Activated naive CD8-positive, alpha-beta T cell treated with anti-CD3 and anti-CD28 coated beads, Interleukin-2, amount 10 ng/mL, durations not matched to agents 7 days and 5 days (primary cell): Measurements from ENCODE around the gene FTSJ3. TPM values are rescaled to one million over a fixed set of nuclear protein-coding genes. Genes with fewer than 3 reads are reported as not detected.
"Not testable (repeated sequence)": the region's sequence is repeated elsewhere in the genome, so short reads cannot be mapped to it uniquely, and the experiment has no call there.

Experiments used
- ATAC-seq: fragments of 150-1000 bp; cut with Tn5 transposase; one replicate; pipeline ENCODE4 v1.10.0; 2021; ENCODE audit warnings: low read depth, moderate library complexity
- POLR2A ChIA-PET: fragments of 350-600 bp; sonication (Branson Sonifier 250); formaldehyde crosslinking; loops from one replicate; lab custom pipeline; 2021; ENCODE audit warnings: antibody characterized with exemption; lab: Charles Lee
- DNase-seq: peaks from one replicate; pipeline ENCODE4 v3.0.0; 2021
- H3K27ac Mint-ChIP-seq: one replicate; pipeline ENCODE4 v1.8.0; 2022; ENCODE audit warnings: mild to moderate bottlenecking, mixed read lengths
- H3K27me3 Mint-ChIP-seq: one replicate; pipeline ENCODE4 v1.8.0; 2022; ENCODE audit warnings: mild to moderate bottlenecking, moderate library complexity, mixed read lengths
- H3K36me3 Mint-ChIP-seq: one replicate; pipeline ENCODE4 v1.8.0; 2021; ENCODE audit warnings: mild to moderate bottlenecking, mixed read lengths
- H3K4me1 Mint-ChIP-seq: one replicate; pipeline ENCODE4 v1.8.0; 2021; ENCODE audit warnings: mixed read lengths
- H3K4me3 Mint-ChIP-seq: one replicate; pipeline ENCODE4 v1.8.0; 2022; ENCODE audit warnings: mild to moderate bottlenecking, moderate library complexity, mixed read lengths
- H3K9me3 Mint-ChIP-seq: one replicate; pipeline ENCODE4 v1.8.0; 2021; ENCODE audit warnings: mixed read lengths
- total RNA-seq, 2 experiments: library from RNA; stranded (reverse); gene quantifications; one replicate each; pipeline ENCODE4 v1.2.3, GENCODE V29; 2021

FTSJ3 gene
- total RNA-seq, 2 experiments from 2014 or later, result 56.7 to 58.6 TPM

GRCh38 chr17:63819131-63819530 is 8.3 kb downstream of the FTSJ3 start:
- peak overlapping the region; percentile 20 for H3K27ac Mint-ChIP-seq
- H3K4me3 Mint-ChIP-seq, result no peak overlapping the region
- no peak for DNase-seq
- no peak for ATAC-seq
- no peaks in the 10 kb centered on the region for H3K27me3 Mint-ChIP-seq
- H3K9me3 Mint-ChIP-seq, result no peaks in the 10 kb centered on the region
- H3K4me1 Mint-ChIP-seq, result peaks cover 15% of the 10 kb centered on the region
- H3K36me3 Mint-ChIP-seq, result peaks cover 35% of the 10 kb centered on the region
- POLR2A ChIA-PET, result interaction anchor here (1.0 kb wide), 1 partner anchor 119 kb away, joined by 3 read pairs; the partner anchor contains the start of gene LIMD2

DNA sequence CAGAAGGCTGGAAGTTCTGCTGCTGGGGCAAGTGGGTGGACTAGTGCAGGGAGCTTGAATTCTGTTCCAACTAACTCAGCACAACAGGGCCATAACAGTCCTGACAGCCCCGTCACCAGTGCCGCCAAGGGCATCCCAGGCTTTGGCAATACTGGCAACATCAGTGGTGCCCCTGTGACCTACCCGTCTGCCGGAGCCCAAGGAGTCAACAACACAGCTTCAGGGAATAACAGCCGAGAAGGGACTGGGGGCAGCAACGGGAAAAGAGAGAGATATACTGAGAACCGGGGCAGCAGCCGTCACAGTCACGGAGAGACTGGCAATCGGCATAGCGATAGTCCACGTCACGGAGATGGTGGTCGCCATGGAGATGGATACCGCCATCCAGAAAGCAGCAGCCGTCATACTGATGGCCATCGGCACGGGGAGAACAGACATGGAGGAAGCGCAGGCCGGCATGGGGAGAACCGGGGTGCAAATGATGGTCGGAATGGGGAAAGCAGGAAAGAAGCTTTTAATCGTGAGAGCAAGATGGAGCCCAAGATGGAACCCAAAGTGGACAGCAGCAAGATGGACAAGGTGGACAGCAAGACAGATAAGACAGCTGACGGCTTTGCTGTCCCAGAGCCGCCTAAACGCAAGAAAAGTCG is 9.6 kb downstream of the FTSJ3 start:
- Mint-ChIP-seq H3K27ac (peak overlapping the region; percentile 27), H3K36me3 (peaks cover 33% of the 10 kb centered on the region), H3K4me3 (no peak overlapping the region), H3K27me3 (no peaks in the 10 kb centered on the region), H3K9me3 (no peaks in the 10 kb centered on the region), H3K4me1 (peaks cover 14% of the 10 kb centered on the region)
- POLR2A ChIA-PET, result interaction anchor here (0.9 to 1.2 kb wide), 3 partner anchors 45 to 120 kb away, joined by 3 to 5 read pairs (median 3); partner anchors contain the start of gene LIMD2
- no peak for ATAC-seq
- no peak for DNase-seq

DNA sequence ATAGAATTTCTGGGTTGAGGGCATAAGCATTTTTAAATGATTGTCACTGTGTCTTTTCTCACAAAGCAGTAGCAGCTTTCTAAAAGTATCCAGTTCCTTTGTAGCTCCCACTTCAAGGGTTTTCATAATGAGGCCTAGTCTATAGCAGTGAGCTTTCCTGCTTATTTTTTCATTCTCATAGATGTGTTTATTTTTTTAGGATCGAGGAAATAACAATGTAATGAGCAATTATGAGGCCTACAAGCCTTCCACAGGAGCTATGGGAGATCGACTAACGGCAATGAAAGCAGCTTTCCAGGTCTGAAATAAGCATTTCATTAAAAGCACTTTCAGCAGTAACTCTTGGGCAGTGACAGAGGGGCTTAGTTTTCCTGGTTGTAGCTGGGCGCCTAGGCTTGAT is 10.8 kb downstream of the FTSJ3 start:
- Mint-ChIP-seq H3K27ac (no peak overlapping the region), H3K36me3 (peaks cover 33% of the 10 kb centered on the region)

GRCh38 chr17:63816123-63816522 is 11.3 kb downstream of the FTSJ3 start:
- H3K27ac Mint-ChIP-seq, result no peak overlapping the region
- no peak for DNase-seq
- POLR2A ChIA-PET, result no interaction called here

More for the DNA sequence above, 10.8 kb downstream of the FTSJ3 start:
- ATAC-seq (no peak), DNase-seq (no peak)
- H3K9me3 Mint-ChIP-seq, result no peaks in the 10 kb centered on the region
- no peaks in the 10 kb centered on the region for H3K27me3 Mint-ChIP-seq
- POLR2A ChIA-PET, result no interaction called here
- H3K4me3 Mint-ChIP-seq, result no peak overlapping the region
- H3K4me1 Mint-ChIP-seq, result peaks cover 8% of the 10 kb centered on the region

GRCh38 chr17:63809970-63810369 is 17.5 kb downstream of the FTSJ3 start:
- Mint-ChIP-seq H3K36me3 (peaks cover 44% of the 10 kb centered on the region), H3K27ac (peak overlapping the region; percentile 25), H3K4me3 (no peak overlapping the region), H3K4me1 (peaks cover 4% of the 10 kb centered on the region), H3K9me3 (no peaks in the 10 kb centered on the region), H3K27me3 (no peaks in the 10 kb centered on the region)
- ATAC-seq (no peak), DNase-seq (no peak)
- POLR2A ChIA-PET, result interaction anchor here (0.7 to 2.2 kb wide), 3 partner anchors 37 to 247 kb away, joined by 3 to 6 read pairs (median 4); partner anchors contain the start of genes CCDC47 and DDX42

More at GRCh38 chr17:63816123-63816522, 11.3 kb downstream of the FTSJ3 start:
- Mint-ChIP-seq H3K4me1 (peaks cover 7% of the 10 kb centered on the region), H3K36me3 (peaks cover 35% of the 10 kb centered on the region), H3K4me3 (no peak overlapping the region), H3K27me3 (no peaks in the 10 kb centered on the region), H3K9me3 (no peaks in the 10 kb centered on the region)
- no peak for ATAC-seq

DNA sequence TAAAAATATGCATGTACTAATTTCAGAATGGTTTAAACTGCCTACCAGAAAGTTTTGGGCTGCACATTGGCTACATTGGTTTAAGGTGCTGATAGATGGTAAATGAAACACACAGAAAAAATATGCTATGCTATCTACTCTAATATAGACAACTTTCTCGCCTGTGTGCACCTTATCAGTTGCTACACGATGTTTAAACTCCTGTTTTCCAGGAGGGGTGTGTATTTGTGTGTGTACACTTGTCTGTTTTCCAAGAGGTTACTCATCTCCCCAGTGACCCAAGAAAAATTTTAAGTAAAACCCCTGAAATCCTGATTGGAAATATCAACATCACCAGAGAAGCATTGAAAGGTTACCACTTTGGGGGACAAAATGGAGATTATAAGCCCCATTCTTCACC is 21.9 kb downstream of the FTSJ3 start:
- Mint-ChIP-seq H3K27me3 (no peaks in the 10 kb centered on the region), H3K4me3 (no peak overlapping the region), H3K9me3 (no peaks in the 10 kb centered on the region), H3K27ac (no peak overlapping the region), H3K4me1 (peaks cover 5% of the 10 kb centered on the region), H3K36me3 (peaks cover 38% of the 10 kb centered on the region)
- POLR2A ChIA-PET, result no interaction called here
- DNase-seq, result no peak
- ATAC-seq, result no peak

GRCh38 chr17:63804328-63804727 is 23.1 kb downstream of the FTSJ3 start:
- ATAC-seq (no peak), DNase-seq (no peak)
- POLR2A ChIA-PET, result interaction anchor here (0.9 kb wide), 1 partner anchor 182 kb away, joined by 3 read pairs; the partner anchor contains the start of gene MAP3K3
- Mint-ChIP-seq H3K4me3 (no peak overlapping the region), H3K36me3 (peaks cover 37% of the 10 kb centered on the region), H3K27ac (no peak overlapping the region), H3K4me1 (peaks cover 5% of the 10 kb centered on the region), H3K27me3 (no peaks in the 10 kb centered on the region), H3K9me3 (no peaks in the 10 kb centered on the region)

DNA sequence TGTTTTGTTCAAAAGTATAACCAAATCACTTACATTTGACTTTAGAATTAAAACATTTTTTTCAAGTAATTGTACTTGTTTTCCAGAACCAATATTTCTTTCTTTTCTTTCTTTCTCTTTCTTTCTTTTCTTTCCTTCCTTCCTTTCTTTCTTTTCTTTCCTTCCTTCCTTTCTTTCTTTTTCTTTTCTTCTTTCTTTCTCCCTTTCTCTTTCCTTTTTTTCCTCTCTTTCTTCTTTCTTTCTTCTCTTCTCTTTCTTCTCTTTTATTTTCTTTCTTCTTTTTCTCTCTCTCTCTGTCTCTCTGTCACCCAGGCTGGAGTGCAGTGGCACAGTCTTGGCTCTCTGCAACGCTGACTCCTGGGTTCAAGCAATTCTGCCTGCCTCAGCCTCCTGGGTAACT is 26.7 kb downstream of the FTSJ3 start:
- POLR2A ChIA-PET, result interaction anchor here (0.6 to 0.7 kb wide), 2 partner anchors 104 to 116 kb away, joined by 3 read pairs; no protein-coding TSS in a partner anchor
- Mint-ChIP-seq H3K36me3 (peaks cover 29% of the 10 kb centered on the region), H3K27me3 (no peaks in the 10 kb centered on the region), H3K9me3 (no peaks in the 10 kb centered on the region), H3K4me1 (peaks cover 4% of the 10 kb centered on the region), H3K27ac (no peak overlapping the region), H3K4me3 (no peak overlapping the region)
- no peak for DNase-seq
- no peak for ATAC-seq

- H3K9me3 Mint-ChIP-seq, result no peaks in the 10 kb centered on the region
- no peak overlapping the region for H3K4me3 Mint-ChIP-seq
- H3K4me1 Mint-ChIP-seq, result peaks cover 8% of the 10 kb centered on the region
- POLR2A ChIA-PET, result interaction anchor here (0.8 kb wide), 1 partner anchor 25 kb away, joined by 3 read pairs; the partner anchor contains the start of genes CCDC47 and DDX42
- ATAC-seq (no peak), DNase-seq (no peak)
- H3K27ac Mint-ChIP-seq, result no peak overlapping the region
- H3K36me3 Mint-ChIP-seq, result peaks cover 36% of the 10 kb centered on the region
- H3K27me3 Mint-ChIP-seq, result no peaks in the 10 kb centered on the region
Observed at GRCh38 chr17:63798572-63799106, 28.8 kb downstream of the FTSJ3 start.

GRCh38 chr17:63796375-63796774 is 31.1 kb downstream of the FTSJ3 start:
- DNase-seq, H3K9me3 Mint-ChIP-seq, H3K4me1 Mint-ChIP-seq, POLR2A ChIA-PET, H3K27ac Mint-ChIP-seq, H3K27me3 Mint-ChIP-seq, ATAC-seq, H3K4me3 Mint-ChIP-seq: not testable (repeated sequence)
- peaks cover 35% of the 10 kb centered on the region for H3K36me3 Mint-ChIP-seq

- Mint-ChIP-seq H3K27me3 (no peaks in the 10 kb centered on the region), H3K9me3 (no peaks in the 10 kb centered on the region), H3K4me3 (no peak overlapping the region), H3K36me3 (peaks cover 28% of the 10 kb centered on the region), H3K27ac (no peak overlapping the region), H3K4me1 (peaks cover 5% of the 10 kb centered on the region)
- ATAC-seq (no peak), DNase-seq (no peak)
- POLR2A ChIA-PET, result interaction anchor here (0.6 to 1.1 kb wide), 3 partner anchors 50 to 113 kb away, joined by 3 to 6 read pairs (median 4); no protein-coding TSS in a partner anchor
Observed at GRCh38 chr17:63792055-63792729, 35.3 kb downstream of the FTSJ3 start.

DNA sequence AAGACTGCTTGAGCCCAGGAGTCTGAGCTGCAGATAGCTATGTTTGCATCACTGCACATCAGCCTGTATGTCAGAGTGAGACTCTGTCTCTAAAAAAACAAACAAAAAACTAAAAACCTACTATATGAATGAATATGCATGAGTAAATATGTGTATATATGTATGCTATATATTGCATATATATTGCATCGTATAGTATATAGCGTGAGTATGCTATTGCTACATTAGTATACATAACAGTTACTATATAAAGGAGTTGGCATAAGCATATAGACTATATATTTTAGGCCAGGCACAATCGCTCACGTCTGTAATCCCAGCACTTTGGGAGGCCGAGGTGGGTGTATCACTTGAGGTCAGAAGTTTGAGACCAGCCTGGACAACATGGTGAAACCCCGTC is 37.4 kb downstream of the FTSJ3 start:
- no peaks in the 10 kb centered on the region for H3K9me3 Mint-ChIP-seq
- no peak overlapping the region for H3K4me3 Mint-ChIP-seq
- ATAC-seq, result no peak
- H3K27ac Mint-ChIP-seq, result no peak overlapping the region
- H3K4me1 Mint-ChIP-seq, result peaks cover 6% of the 10 kb centered on the region
- H3K27me3 Mint-ChIP-seq, result no peaks in the 10 kb centered on the region
- POLR2A ChIA-PET, result no interaction called here
- no peak for DNase-seq
- peaks cover 26% of the 10 kb centered on the region for H3K36me3 Mint-ChIP-seq

DNA sequence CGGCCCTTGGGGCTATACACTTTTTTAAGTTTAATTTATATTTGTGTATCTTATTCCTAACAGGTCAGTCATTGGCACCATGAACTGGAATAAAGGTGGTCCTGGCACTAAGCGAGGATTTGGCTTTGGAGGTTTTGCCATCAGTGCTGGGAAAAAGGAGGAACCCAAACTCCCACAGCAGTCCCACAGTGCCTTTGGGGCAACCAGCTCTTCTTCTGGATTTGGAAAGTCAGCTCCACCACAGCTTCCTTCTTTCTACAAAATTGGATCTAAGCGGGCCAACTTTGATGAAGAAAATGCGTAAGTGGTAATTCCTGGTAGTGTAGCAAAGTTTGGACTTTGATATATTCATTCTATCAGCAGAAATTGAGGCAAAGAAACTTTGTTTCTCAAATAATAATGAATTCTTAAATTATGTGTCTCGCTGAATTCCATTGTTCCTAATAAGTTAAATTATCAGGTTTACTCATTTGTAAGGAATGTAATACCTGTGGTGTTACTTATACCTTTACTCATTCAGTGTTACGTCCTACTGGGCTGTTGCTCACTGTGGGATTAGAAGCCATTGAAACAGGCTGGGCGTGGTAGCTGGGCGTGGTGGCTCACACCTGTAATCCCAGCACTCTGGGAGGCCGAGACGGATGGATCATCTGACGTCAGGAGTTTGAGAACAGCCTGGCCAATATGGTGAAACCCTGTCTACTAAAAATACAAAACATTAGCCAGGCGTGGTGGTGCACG is 40.3 kb downstream of the FTSJ3 start:
- no peak for ATAC-seq
- H3K36me3 Mint-ChIP-seq, result peaks cover 18% of the 10 kb centered on the region
- no peaks in the 10 kb centered on the region for H3K27me3 Mint-ChIP-seq
- H3K27ac Mint-ChIP-seq, result no peak overlapping the region
- DNase-seq, result no peak
- peaks cover 17% of the 10 kb centered on the region for H3K4me1 Mint-ChIP-seq
- H3K4me3 Mint-ChIP-seq, result no peak overlapping the region
- POLR2A ChIA-PET, result interaction anchor here (1.4 kb wide), 1 partner anchor 13 kb away, joined by 5 read pairs; the partner anchor contains the start of genes CCDC47 and DDX42
- H3K9me3 Mint-ChIP-seq, result no peaks in the 10 kb centered on the region
